ENCODE measurements around the gene TMEM200A. TPM values are rescaled to one million over a fixed set of nuclear protein-coding genes. Genes with fewer than 3 reads are reported as not detected.

Gene TMEM200A
- total RNA-seq, 1 experiment from 2014 or later: 0.40 TPM

DNA sequence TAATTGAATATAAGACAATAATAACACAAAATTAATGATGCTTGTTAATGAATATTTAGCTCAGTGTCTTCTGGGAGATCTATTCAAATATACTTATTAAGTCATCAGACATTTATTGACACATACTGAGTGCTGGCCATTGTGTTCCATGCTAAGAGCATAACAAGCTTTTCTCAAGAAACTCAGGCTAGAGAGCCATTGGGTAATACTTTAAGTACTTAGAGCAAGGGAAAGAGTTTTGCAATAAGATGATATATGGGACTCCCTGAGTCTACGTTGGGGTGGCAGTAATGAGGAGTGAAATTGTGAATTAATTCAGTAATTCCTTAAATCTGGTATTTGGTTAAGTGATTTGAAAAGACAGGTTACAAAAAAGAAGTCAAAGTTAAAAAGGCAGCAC is 11.1 kb downstream of the TMEM200A start:
- Histone ChIP-seq H4K20me1 (ENCODE audit: low read length) (no peaks in the 10 kb centered on the region), H2AFZ (ENCODE audit: low read length) (no peak overlapping the region), H3K9me3 (ENCODE audit: low read length) (no peaks in the 10 kb centered on the region), H3K27ac (ENCODE audit: low read length) (no peak overlapping the region), H3K27me3 (ENCODE audit: low read length) (no peaks in the 10 kb centered on the region), H3K4me2 (ENCODE audit: low read length) (no peak overlapping the region), H3K36me3 (ENCODE audit: low read depth, low read length) (no peaks in the 10 kb centered on the region), H3K4me3 (ENCODE audit: low read length) (no peak overlapping the region), H3K9me2 (replicated peaks; ENCODE audit: low read length) (no peaks in the 10 kb centered on the region), H3F3A (ENCODE audit: low read length, unreplicated experiment) (no peaks in the 10 kb centered on the region), H3K9ac (ENCODE audit: low read length) (no peak overlapping the region), H3K4me1 (ENCODE audit: insufficient read depth, low read length) (no peaks in the 10 kb centered on the region), H3K79me2 (ENCODE audit: low read length) (no peaks in the 10 kb centered on the region)
- DNase-seq: no peak
- CTCF ChIA-PET: no interaction called here
- no peak for ATAC-seq
- no peak for TF ChIP-seq EZH2 (IDR thresholded peaks at IDR 0.05; ENCODE audit: low read length, unreplicated experiment)
- TF ChIP-seq, protein P1, sequence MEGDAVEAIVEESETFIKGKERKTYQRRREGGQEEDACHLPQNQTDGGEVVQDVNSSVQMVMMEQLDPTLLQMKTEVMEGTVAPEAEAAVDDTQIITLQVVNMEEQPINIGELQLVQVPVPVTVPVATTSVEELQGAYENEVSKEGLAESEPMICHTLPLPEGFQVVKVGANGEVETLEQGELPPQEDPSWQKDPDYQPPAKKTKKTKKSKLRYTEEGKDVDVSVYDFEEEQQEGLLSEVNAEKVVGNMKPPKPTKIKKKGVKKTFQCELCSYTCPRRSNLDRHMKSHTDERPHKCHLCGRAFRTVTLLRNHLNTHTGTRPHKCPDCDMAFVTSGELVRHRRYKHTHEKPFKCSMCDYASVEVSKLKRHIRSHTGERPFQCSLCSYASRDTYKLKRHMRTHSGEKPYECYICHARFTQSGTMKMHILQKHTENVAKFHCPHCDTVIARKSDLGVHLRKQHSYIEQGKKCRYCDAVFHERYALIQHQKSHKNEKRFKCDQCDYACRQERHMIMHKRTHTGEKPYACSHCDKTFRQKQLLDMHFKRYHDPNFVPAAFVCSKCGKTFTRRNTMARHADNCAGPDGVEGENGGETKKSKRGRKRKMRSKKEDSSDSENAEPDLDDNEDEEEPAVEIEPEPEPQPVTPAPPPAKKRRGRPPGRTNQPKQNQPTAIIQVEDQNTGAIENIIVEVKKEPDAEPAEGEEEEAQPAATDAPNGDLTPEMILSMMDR (conservative IDR thresholded peaks at IDR 0.05; ENCODE audit: low read depth, low read length): no peak
- no peak for TF ChIP-seq EZH2phosphoT487 (IDR thresholded peaks at IDR 0.05; ENCODE audit: borderline replicate concordance, low read length)
- intact Hi-C loops (cut with micrococcal nuclease): no loop called here
- POLR2A ChIA-PET (ENCODE audit: unreplicated experiment): no interaction called here
- BruUV-seq (replicated peaks): no TSS peak

DNA sequence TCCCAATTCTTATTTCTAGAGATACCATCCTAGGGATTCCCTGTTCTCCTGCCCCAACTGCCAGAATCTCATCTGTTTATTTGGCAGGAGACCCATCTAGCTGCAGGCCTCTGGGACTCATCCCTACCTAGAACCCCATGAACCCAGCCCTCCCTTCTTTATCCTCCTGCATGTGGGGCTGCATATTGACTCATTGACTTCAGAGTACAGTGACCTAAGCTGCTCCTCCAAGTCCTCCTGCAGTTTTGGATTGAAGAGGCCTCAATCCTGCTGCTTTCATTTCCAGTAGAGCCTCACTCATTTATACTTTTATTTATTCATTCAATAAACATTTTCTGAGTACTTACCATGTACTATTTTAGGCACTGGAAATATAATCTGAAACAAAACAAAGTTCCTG is 11.6 kb downstream of the TMEM200A start:
- Histone ChIP-seq H3K4me2 (ENCODE audit: low read length) (no peak overlapping the region), H2AFZ (ENCODE audit: low read length) (no peak overlapping the region), H3K9ac (ENCODE audit: low read length) (no peak overlapping the region), H3K27ac (ENCODE audit: low read length) (no peak overlapping the region), H3K36me3 (ENCODE audit: low read depth, low read length) (no peaks in the 10 kb centered on the region), H3K9me2 (replicated peaks; ENCODE audit: low read length) (no peaks in the 10 kb centered on the region), H4K20me1 (ENCODE audit: low read length) (no peaks in the 10 kb centered on the region), H3K4me1 (ENCODE audit: insufficient read depth, low read length) (no peaks in the 10 kb centered on the region), H3F3A (ENCODE audit: low read length, unreplicated experiment) (no peaks in the 10 kb centered on the region), H3K9me3 (ENCODE audit: low read length) (no peaks in the 10 kb centered on the region), H3K79me2 (ENCODE audit: low read length) (no peaks in the 10 kb centered on the region), H3K27me3 (ENCODE audit: low read length) (no peaks in the 10 kb centered on the region), H3K4me3 (ENCODE audit: low read length) (no peak overlapping the region)
- intact Hi-C loops (cut with micrococcal nuclease): no loop called here
- ChIA-PET CTCF (no interaction called here), POLR2A (ENCODE audit: unreplicated experiment) (no interaction called here)
- no TSS peak for BruUV-seq (replicated peaks)
- ATAC-seq (no peak), DNase-seq (no peak)
- TF ChIP-seq EZH2phosphoT487 (IDR thresholded peaks at IDR 0.05; ENCODE audit: borderline replicate concordance, low read length) (no peak), EZH2 (IDR thresholded peaks at IDR 0.05; ENCODE audit: low read length, unreplicated experiment) (no peak)
- TF ChIP-seq, protein P1 (conservative IDR thresholded peaks at IDR 0.05; ENCODE audit: low read depth, low read length): no peak

DNA sequence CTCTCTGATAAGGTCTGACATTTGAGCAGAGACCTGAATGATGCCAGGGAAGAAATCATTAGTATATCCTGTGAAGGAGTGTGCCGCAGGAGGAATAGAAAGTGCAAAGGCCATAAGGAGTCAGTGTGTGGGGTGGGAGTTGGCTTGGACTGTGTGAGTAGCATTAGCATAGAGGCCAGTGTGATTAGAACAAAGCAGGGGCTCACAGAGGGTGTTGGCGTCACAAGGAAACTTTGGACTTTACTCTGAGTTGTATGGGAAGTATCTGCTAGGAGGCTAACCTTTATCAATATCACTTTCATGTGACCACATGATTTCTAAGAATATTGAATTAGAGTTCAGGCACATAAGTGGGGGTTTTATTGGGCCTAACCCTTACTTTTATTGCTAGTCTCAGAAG is 12.1 kb downstream of the TMEM200A start:
- no peak overlapping the region for H3K27ac ChIP-seq (ENCODE audit: low read length)
- no peaks in the 10 kb centered on the region for H3F3A ChIP-seq (ENCODE audit: low read length, unreplicated experiment)
- H4K20me1 ChIP-seq (ENCODE audit: low read length): no peaks in the 10 kb centered on the region
- H3K79me2 ChIP-seq (ENCODE audit: low read length): no peaks in the 10 kb centered on the region
- H3K9ac ChIP-seq (ENCODE audit: low read length): no peak overlapping the region
- H3K27me3 ChIP-seq (ENCODE audit: low read length): no peaks in the 10 kb centered on the region
- CTCF ChIA-PET: no interaction called here
- H3K4me3 ChIP-seq (ENCODE audit: low read length): no peak overlapping the region
- ATAC-seq (no peak), DNase-seq (no peak)
- H3K4me1 ChIP-seq (ENCODE audit: insufficient read depth, low read length): no peaks in the 10 kb centered on the region
- no peak overlapping the region for H2AFZ ChIP-seq (ENCODE audit: low read length)
- no peaks in the 10 kb centered on the region for H3K36me3 ChIP-seq (ENCODE audit: low read depth, low read length)
- no peaks in the 10 kb centered on the region for H3K9me2 ChIP-seq (replicated peaks; ENCODE audit: low read length)
- no TSS peak for BruUV-seq (replicated peaks)
- H3K4me2 ChIP-seq (ENCODE audit: low read length): no peak overlapping the region
- intact Hi-C loops (cut with micrococcal nuclease): no loop called here
- TF ChIP-seq EZH2 (IDR thresholded peaks at IDR 0.05; ENCODE audit: low read length, unreplicated experiment) (no peak), EZH2phosphoT487 (IDR thresholded peaks at IDR 0.05; ENCODE audit: borderline replicate concordance, low read length) (no peak)
- TF ChIP-seq, protein P1 (conservative IDR thresholded peaks at IDR 0.05; ENCODE audit: low read depth, low read length): no peak
- POLR2A ChIA-PET (ENCODE audit: unreplicated experiment): no interaction called here
- H3K9me3 ChIP-seq (ENCODE audit: low read length): no peaks in the 10 kb centered on the region
